Right atrium auricular region (tissue), 2 donors: ENCODE measurements around the gene DNAI1. TPM values are rescaled to one million over a fixed set of nuclear protein-coding genes. Genes with fewer than 3 reads are reported as not detected.
A peak's percentile ranks its signal among the peaks of the same experiment; 100 is the strongest.

Experiments used
- DNase-seq: peaks from one replicate; pipeline ENCODE4 v3.0.0-alpha.2; 2019; ENCODE audit warnings: low spot score
- H3K27ac ChIP-seq, 2 donors: fragments of 200-600 bp; sonication (generic); 1 replicate in 1 of 2; 2 replicates in 1 of 2; pipeline ENCODE4 v1.5.1; 2016 to 2019
- H3K27me3 ChIP-seq, 2 donors: fragments of 200-600 bp; sonication (generic); one replicate each; pipeline versions ENCODE4 v1.5.1 to v1.6.0; 2017 to 2019
- H3K36me3 ChIP-seq: fragments of 200-600 bp; sonication (generic); one replicate; pipeline ENCODE4 v1.5.1; 2016
- H3K4me1 ChIP-seq, 2 donors: fragments of 200-600 bp; sonication (generic); one replicate each; pipeline versions ENCODE4 v1.5.1 to v1.6.0; 2017 to 2019
- H3K4me3 ChIP-seq, 2 donors: fragments of 200-600 bp; sonication (generic); 1 replicate in 1 of 2; 2 replicates in 1 of 2; pipeline ENCODE4 v1.5.1; 2017 to 2019; ENCODE audit warnings: mild to moderate bottlenecking in 1 of 2, moderate library complexity in 1 of 2
- H3K9me3 ChIP-seq, 2 donors: fragments of 200-600 bp; sonication (generic); one replicate each; pipeline ENCODE4 v1.5.1; 2019
- total RNA-seq, 2 donors: library from RNA; depleted of rRNA; stranded (reverse); fragments of >200 nt; gene quantifications; one replicate each; pipeline ENCODE4 v1.1.0, GENCODE V29; 2016
- TF ChIP-seq, protein P1 (sequence below), 2 donors: fragments of 200-600 bp; sonication (generic); IDR thresholded peaks; one replicate each; pipeline ENCODE4 v1.5.1; 2019; ENCODE audit warnings: antibody characterized with exemption in 2 of 2

The DNAI1 gene
- total RNA-seq, 2 donors from 2014 or later, result not detected

GRCh38 chr9:34458959-34459340 is 345 bp downstream of the DNAI1 start:
- no peaks in the 10 kb centered on the region for H3K9me3 ChIP-seq
- H3K27me3 ChIP-seq, result no peaks in the 10 kb centered on the region
- peak overlapping the region; percentile 11 to 76 for H3K4me3 ChIP-seq
- H3K4me1 ChIP-seq, result peaks cover 0 to 34% of the 10 kb centered on the region in 2 donors
- no peak overlapping the region for H3K27ac ChIP-seq
- DNase-seq, result no peak
- H3K36me3 ChIP-seq, result no peaks in the 10 kb centered on the region
- TF ChIP-seq, protein P1, sequence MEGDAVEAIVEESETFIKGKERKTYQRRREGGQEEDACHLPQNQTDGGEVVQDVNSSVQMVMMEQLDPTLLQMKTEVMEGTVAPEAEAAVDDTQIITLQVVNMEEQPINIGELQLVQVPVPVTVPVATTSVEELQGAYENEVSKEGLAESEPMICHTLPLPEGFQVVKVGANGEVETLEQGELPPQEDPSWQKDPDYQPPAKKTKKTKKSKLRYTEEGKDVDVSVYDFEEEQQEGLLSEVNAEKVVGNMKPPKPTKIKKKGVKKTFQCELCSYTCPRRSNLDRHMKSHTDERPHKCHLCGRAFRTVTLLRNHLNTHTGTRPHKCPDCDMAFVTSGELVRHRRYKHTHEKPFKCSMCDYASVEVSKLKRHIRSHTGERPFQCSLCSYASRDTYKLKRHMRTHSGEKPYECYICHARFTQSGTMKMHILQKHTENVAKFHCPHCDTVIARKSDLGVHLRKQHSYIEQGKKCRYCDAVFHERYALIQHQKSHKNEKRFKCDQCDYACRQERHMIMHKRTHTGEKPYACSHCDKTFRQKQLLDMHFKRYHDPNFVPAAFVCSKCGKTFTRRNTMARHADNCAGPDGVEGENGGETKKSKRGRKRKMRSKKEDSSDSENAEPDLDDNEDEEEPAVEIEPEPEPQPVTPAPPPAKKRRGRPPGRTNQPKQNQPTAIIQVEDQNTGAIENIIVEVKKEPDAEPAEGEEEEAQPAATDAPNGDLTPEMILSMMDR (IDR thresholded peaks at IDR 0.05), result no peak

- H3K27ac ChIP-seq, result no peak overlapping the region
- TF ChIP-seq, protein P1 (IDR thresholded peaks at IDR 0.05), result no peak
- H3K4me1 ChIP-seq, result peaks cover 0 to 30% of the 10 kb centered on the region in 2 donors
These were observed 751 bp downstream of the DNAI1 start for GRCh38 chr9:34459356-34459755.

DNA sequence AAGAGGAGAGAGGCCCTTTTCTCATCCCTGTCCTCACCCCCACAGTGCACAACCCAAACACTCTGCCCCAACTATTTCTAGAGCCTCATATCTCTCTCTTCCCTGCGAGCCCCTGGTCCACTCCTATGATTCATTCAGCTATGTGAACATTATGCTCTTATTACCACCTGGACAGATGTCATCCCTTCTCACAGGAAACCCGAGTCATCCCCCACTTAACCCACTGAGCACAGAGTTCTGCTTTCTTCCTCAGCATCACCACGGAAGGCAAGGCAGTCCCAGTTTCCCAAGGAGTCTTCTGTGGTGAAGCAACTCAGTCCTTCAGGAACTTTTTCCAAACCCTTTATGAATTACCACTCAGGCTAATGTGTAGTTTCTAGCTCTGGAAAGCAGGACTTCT is 1.3 kb downstream of the DNAI1 start:
- Histone ChIP-seq H3K9me3 (no peaks in the 10 kb centered on the region), H3K4me3 (no peak overlapping the region), H3K36me3 (no peaks in the 10 kb centered on the region), H3K4me1 (peaks cover 0 to 24% of the 10 kb centered on the region in 2 donors), H3K27ac (no peak overlapping the region), H3K27me3 (no peaks in the 10 kb centered on the region)
- no peak for DNase-seq
- TF ChIP-seq, protein P1 (IDR thresholded peaks at IDR 0.05), result no peak

More at GRCh38 chr9:34459356-34459755, 751 bp downstream of the DNAI1 start:
- Histone ChIP-seq H3K27me3 (no peaks in the 10 kb centered on the region), H3K9me3 (no peaks in the 10 kb centered on the region), H3K36me3 (no peaks in the 10 kb centered on the region), H3K4me3 (no peak overlapping the region)
- no peak for DNase-seq

DNA sequence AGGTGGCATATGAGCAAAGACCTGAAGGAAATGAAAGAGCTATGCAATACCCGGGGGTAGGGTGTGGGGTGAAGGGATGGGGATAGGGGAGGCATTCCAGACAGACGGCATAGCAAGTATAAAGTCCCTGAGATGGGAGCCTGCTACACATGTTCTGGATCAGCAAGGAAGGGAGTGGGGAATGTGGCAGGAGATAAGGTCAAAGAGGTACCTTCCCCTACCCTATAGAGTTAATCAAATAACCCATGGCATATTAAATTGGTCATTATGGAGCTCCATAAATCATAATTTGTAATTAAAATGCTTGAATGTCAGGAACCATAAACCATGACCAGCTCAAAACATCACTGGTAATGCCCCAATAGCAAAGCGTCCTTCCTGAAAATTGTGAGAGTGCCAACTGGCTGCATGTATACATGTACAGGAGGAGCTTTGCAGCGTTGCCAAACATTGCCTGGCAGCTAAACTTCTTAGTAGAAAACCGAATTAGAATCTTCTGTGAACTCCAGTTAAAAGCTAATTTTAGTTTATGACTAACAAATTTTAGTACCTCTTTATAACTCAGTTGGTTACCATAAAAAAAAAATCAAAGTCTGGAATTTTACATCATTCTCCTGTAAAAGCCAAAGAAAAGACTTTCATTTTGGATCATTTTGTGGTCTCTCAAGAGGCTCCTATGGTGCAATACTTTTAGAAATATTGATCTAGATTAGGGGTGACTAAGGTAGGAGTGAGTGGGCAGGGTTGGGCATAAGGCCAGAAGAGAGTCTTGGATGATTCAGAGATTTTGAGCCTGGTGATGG is 4.7 kb downstream of the DNAI1 start:
- no peaks in the 10 kb centered on the region for H3K36me3 ChIP-seq
- H3K4me1 ChIP-seq, result no peaks in the 10 kb centered on the region
- H3K27ac ChIP-seq, result no peak overlapping the region
- no peak for DNase-seq
- H3K4me3 ChIP-seq, result no peak overlapping the region
- no peaks in the 10 kb centered on the region for H3K27me3 ChIP-seq
- H3K9me3 ChIP-seq, result no peaks in the 10 kb centered on the region
- TF ChIP-seq, protein P1 (IDR thresholded peaks at IDR 0.05), result no peak

GRCh38 chr9:34463901-34464232 is 5.3 kb downstream of the DNAI1 start:
- no peak for DNase-seq
- TF ChIP-seq, protein P1 (IDR thresholded peaks at IDR 0.05), result no peak
- Histone ChIP-seq H3K4me3 (no peak overlapping the region), H3K9me3 (no peaks in the 10 kb centered on the region), H3K36me3 (no peaks in the 10 kb centered on the region), H3K27ac (no peak overlapping the region), H3K27me3 (no peaks in the 10 kb centered on the region), H3K4me1 (no peaks in the 10 kb centered on the region)

- no peak overlapping the region for H3K4me3 ChIP-seq
- H3K27ac ChIP-seq, result no peak overlapping the region
- no peaks in the 10 kb centered on the region for H3K36me3 ChIP-seq
- no peaks in the 10 kb centered on the region for H3K4me1 ChIP-seq
- no peaks in the 10 kb centered on the region for H3K9me3 ChIP-seq
- no peaks in the 10 kb centered on the region for H3K27me3 ChIP-seq
- DNase-seq, result no peak
- TF ChIP-seq, protein P1 (IDR thresholded peaks at IDR 0.05), result no peak
These were observed 6.0 kb downstream of the DNAI1 start for GRCh38 chr9:34464571-34464970.
